ENCODE data around the gene NAA80. TPM values are rescaled to one million over a fixed set of nuclear protein-coding genes. Genes with fewer than 3 reads are reported as not detected.

The NAA80 gene
- polyA plus RNA-seq, 3 donors: 2.3 to 21.3 (median 4.6) TPM

- WGBS (ENCODE audit: insufficient coverage): 98% methylated on average over 15 of the region's 16 CpGs
- Histone ChIP-seq H4K20me1 (ENCODE audit: insufficient read depth, low read length) (no peaks in the 10 kb centered on the region), H3K4me3 (replicated peaks in 1 of 3; ENCODE audit: low read depth in 2 of 3, low read length in 3 of 3) (peak overlapping the region in 1 of 3 experiments; percentile 90), H3K9me3 (replicated peaks in 1 of 2; ENCODE audit: control insufficient read depth in 1 of 2, insufficient read depth in 1 of 2, low read length in 2 of 2) (no peaks in the 10 kb centered on the region), H3K4me1 (ENCODE audit: control insufficient read depth in 1 of 2, insufficient read depth in 2 of 2, low read length in 2 of 2) (peaks cover 64 to 74% of the 10 kb centered on the region in 2 donors), H3K36me3 (replicated peaks in 1 of 2; ENCODE audit: control insufficient read depth in 1 of 2, insufficient read depth in 2 of 2, low read length in 2 of 2) (peaks cover 0 to 29% of the 10 kb centered on the region in 2 donors), H3K9ac (ENCODE audit: insufficient read depth, low read length, poor library complexity, severe bottlenecking) (peak overlapping the region; percentile 54), H3K27me3 (ENCODE audit: control insufficient read depth in 2 of 2, insufficient read depth in 2 of 2, low read length in 2 of 2) (no peaks in the 10 kb centered on the region), H3K27ac (ENCODE audit: low read depth in 1 of 2, low read length in 2 of 2) (peak overlapping the region; percentile 18 to 81), H2AFZ (ENCODE audit: insufficient read depth, low read depth, low read length, poor library complexity, severe bottlenecking) (peak overlapping the region; percentile 80), H3K4me2 (replicated peaks; ENCODE audit: extremely low read depth, low read length, poor library complexity, severe bottlenecking) (peak overlapping the region; percentile 87), H3K79me2 (ENCODE audit: insufficient read depth, low read length) (peaks cover 21% of the 10 kb centered on the region)
- Mint-ChIP-seq H3K36me3 (peaks cover 20 to 39% of the 10 kb centered on the region in 2 donors), H3K27ac (peak overlapping the region in 5 of 7 donors; percentile 79 to 92 (median 85)), H3K4me3 (peak overlapping the region; percentile 66 to 85), H3K9me3 (no peaks in the 10 kb centered on the region), H3K27me3 (ENCODE audit: low read depth in 3 of 3) (peaks cover 0 to 6% (median 2%) of the 10 kb centered on the region in 3 donors), H3K4me1 (peaks cover 67% of the 10 kb centered on the region)
- no peak for TF ChIP-seq CTCF (IDR thresholded peaks at IDR 0.05)
- DNase-seq: no peak
- intact Hi-C loops (cut with micrococcal nuclease): no loop called here
Measured at GRCh38 chr3:50319181-50319893, 20.1 kb upstream of the NAA80 start.

GRCh38 chr3:50318615-50319014, 19.4 kb upstream of the NAA80 start:
- TF ChIP-seq CTCF (IDR thresholded peaks at IDR 0.05): no peak
- H3K27me3 Mint-ChIP-seq (ENCODE audit: low read depth in 3 of 3): peaks cover 0 to 8% (median 2%) of the 10 kb centered on the region in 3 donors
- DNase-seq: peak; percentile 39 to 58 (median 50)
- Histone ChIP-seq H2AFZ (ENCODE audit: insufficient read depth, low read depth, low read length, poor library complexity, severe bottlenecking) (peak overlapping the region; percentile 80), H3K36me3 (replicated peaks in 1 of 2; ENCODE audit: control insufficient read depth in 1 of 2, insufficient read depth in 2 of 2, low read length in 2 of 2) (peaks cover 0 to 29% of the 10 kb centered on the region in 2 donors), H3K27ac (ENCODE audit: low read depth in 1 of 2, low read length in 2 of 2) (peak overlapping the region; percentile 18 to 81), H4K20me1 (ENCODE audit: insufficient read depth, low read length) (no peaks in the 10 kb centered on the region), H3K4me2 (replicated peaks; ENCODE audit: extremely low read depth, low read length, poor library complexity, severe bottlenecking) (peak overlapping the region; percentile 87), H3K4me3 (replicated peaks in 1 of 3; ENCODE audit: low read depth in 2 of 3, low read length in 3 of 3) (peak overlapping the region in 1 of 3 experiments; percentile 90), H3K9ac (ENCODE audit: insufficient read depth, low read length, poor library complexity, severe bottlenecking) (peak overlapping the region; percentile 54), H3K4me1 (ENCODE audit: control insufficient read depth in 1 of 2, insufficient read depth in 2 of 2, low read length in 2 of 2) (peaks cover 57 to 66% of the 10 kb centered on the region in 2 donors), H3K79me2 (ENCODE audit: insufficient read depth, low read length) (peaks cover 21% of the 10 kb centered on the region), H3K27me3 (ENCODE audit: control insufficient read depth in 2 of 2, insufficient read depth in 2 of 2, low read length in 2 of 2) (no peaks in the 10 kb centered on the region), H3K9me3 (replicated peaks in 1 of 2; ENCODE audit: control insufficient read depth in 1 of 2, insufficient read depth in 1 of 2, low read length in 2 of 2) (no peaks in the 10 kb centered on the region)
- intact Hi-C loops (cut with micrococcal nuclease): no loop called here
- no peaks in the 10 kb centered on the region for H3K9me3 Mint-ChIP-seq
- H3K4me3 Mint-ChIP-seq: peak overlapping the region; percentile 66 to 85
- peaks cover 22 to 35% of the 10 kb centered on the region in 2 donors for H3K36me3 Mint-ChIP-seq
- peak overlapping the region; percentile 79 to 92 (median 89) for H3K27ac Mint-ChIP-seq
- peaks cover 63% of the 10 kb centered on the region for H3K4me1 Mint-ChIP-seq
- 23% methylated on average over 8 of the region's 10 CpGs for WGBS (ENCODE audit: insufficient coverage)
